GM10266 (cell line): Measurements from ENCODE around the gene RBMS1.

ENCODE experiments used
- DNase-seq: peaks from one replicate; pipeline ENCODE4 v3.0.0; 2012; ENCODE audit errors: extremely low spot score
- CTCF ChIP-seq: IDR thresholded peaks from 2 replicates; pipeline ENCODE4 v1.5.1; 2012; ENCODE audit warnings: mild to moderate bottlenecking, low read depth; ENCODE audit not compliant: control insufficient read depth, insufficient read depth; ENCODE audit errors: missing control alignments

The RBMS1 gene

GRCh38 chr2:160294339-160294803 is 199.2 kb downstream of the RBMS1 start:
- no peak for DNase-seq

GRCh38 chr2:160293391-160294091 is 200.1 kb downstream of the RBMS1 start:
- TF ChIP-seq CTCF: no peak
- no peak for DNase-seq

More at GRCh38 chr2:160294339-160294803, 199.2 kb downstream of the RBMS1 start:
- no peak for TF ChIP-seq CTCF

- TF ChIP-seq CTCF: no peak
- DNase-seq: no peak
These were observed 201.4 kb downstream of the RBMS1 start for GRCh38 chr2:160292225-160292624.

GRCh38 chr2:160291382-160291781 is 202.2 kb downstream of the RBMS1 start:
- no peak for DNase-seq
- TF ChIP-seq CTCF: no peak

GRCh38 chr2:160290598-160290997 is 203.0 kb downstream of the RBMS1 start:
- no peak for DNase-seq
- no peak for TF ChIP-seq CTCF

GRCh38 chr2:160289831-160290230 is 203.8 kb downstream of the RBMS1 start:
- TF ChIP-seq CTCF: no peak

GRCh38 chr2:160289126-160289525 is 204.5 kb downstream of the RBMS1 start:
- no peak for DNase-seq
- no peak for TF ChIP-seq CTCF

More at GRCh38 chr2:160289831-160290230, 203.8 kb downstream of the RBMS1 start:
- no peak for DNase-seq
